Stimulated activated naive CD4-positive, alpha-beta T cell treated with Interleukin-2 at 50 U/mL for 16 hours (primary cell): ENCODE data around the gene PLPPR3.

ENCODE experiments used
- DNase-seq: peaks from one replicate; lab custom pipeline; 2025; lab: John Stamatoyannopoulos, UW

The PLPPR3 gene

DNA sequence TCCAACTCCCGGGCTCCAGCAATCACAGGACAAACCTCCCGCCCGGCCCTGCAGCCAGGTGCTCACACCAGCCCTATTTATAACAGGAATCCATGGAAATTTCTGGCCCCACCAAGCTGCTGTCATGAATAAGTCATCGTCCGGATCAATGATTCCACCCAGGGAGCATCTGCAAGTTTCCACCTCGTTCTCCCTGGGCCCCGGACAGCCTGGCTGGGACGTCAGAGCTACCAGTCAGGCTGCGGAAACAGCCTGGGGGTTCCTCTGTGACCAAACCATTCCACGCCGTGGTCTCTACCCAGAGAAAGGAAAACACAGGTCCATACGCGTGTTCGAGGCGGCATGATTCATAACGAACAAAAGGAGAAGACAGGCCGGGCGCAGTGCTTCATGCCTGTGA lies 45.2 kb downstream of the PLPPR3 start:
- no peak for DNase-seq

DNA sequence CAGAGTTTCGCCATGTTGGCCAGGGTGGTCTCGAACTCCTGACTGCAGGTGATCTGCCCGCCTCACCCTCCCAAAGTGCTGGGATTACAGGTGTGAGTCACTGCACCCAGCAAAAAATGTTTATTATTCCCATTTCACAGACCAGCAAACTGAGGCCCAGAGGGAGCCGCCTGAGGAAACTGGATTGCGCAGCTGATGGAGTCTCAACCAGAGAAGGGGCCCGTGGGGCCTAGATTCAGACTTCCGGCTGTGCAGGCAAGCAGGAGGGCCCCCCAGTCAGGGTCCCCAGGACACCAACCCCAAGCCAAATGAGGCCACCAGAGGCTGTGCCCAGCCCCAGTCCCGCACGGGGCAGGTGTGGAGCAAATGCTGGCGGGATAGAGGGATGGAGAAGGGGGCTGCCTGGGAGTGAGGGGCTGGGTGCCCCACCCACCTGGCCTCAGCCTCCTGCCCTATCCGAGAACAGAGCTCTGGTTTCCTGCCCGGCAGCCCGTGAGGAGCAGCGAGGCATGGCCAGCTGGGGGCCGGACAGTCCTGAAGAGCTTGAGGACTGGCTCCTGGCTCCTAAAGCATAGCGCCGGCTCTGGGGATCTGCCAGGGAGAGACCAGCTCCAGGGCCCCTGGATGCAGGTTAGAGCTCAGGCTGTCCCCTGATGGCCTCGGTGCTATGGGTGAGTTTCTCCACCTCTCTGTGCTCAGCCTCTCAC lies 48.9 kb downstream of the PLPPR3 start:
- DNase-seq = no peak

DNA sequence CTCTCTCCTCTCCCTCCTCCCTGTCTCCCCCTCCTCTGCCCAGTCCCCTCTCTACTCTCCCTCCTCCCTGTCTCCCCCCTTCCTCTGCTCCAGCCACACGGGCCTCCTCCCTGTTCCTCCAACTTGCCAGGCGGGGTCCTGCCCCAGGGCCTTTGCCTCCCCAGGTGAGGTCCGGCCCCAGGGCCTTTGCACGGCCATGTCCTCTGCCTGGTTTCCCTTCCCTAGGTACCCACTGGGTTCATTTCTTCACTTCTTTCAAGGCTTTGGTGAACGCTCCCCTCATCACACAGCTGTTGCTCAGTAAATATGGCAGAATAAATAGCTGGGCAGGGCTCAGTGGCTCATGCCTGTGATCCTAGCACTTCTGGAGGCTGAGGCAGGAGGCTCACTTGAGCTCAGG lies 49.7 kb downstream of the PLPPR3 start:
- DNase-seq = no peak

DNA sequence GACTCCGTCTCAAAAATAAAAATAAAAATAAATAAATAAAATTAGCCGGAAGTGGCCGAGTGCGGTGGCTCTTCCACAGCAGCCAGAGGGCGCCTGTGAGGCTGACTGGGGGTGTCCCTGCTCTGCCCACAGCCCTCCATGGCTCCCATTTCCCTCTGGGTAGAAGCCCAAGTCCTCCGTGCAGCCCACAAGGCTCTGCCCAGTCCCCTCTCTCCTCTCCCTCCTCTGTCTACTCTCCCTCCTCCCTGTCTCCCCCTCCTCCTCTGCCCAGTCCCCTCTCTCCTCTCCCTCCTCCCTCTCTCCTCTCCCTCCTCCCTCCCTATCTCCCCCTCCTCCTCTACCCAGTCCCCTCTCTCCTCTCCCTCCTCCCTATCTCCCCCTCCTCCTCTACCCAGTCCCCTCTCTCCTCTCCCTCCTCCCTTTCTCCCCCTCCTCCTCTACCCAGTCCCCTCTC lies 50.4 kb downstream of the PLPPR3 start:
- DNase-seq = no peak

DNA sequence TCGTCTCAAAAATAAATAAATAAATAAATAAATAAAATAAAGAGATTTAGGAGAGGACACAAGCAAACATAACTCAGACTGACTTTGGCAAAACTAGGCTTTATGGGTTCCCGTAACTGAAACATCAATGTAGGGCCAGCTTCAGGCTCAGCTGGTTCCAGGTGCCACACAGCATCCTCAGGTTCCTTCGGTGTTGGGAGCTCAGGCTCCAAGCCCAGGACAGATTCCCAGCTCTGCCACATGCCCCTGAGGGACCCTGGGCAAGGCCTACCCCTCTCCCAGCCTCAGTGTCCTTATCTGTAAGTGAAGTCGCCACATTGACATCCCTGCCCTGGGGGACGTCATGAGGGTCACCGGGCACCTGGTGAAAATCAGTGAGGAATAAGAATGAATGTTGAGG lies 52.1 kb downstream of the PLPPR3 start:
- DNase-seq = no peak

DNA sequence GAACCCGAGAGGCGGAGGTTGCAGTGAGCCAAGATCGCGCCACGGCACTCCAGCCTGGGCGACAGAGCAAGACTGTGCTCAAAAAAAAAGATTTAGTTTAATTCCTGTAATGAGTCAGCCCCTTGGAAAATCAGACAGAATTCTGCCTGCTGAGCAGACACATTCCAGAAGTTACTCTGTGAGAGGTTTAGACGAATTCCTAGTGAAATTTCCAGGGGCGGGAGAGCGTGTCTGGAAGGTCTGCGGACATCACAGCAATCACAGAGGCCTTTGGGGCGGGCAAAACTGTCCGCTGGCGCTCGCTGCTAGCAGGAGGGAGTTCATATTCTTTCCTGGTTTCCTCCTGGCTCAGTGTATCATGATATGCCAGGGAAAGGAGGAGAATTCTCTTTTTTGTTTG lies 53.3 kb downstream of the PLPPR3 start:
- no peak for DNase-seq

DNA sequence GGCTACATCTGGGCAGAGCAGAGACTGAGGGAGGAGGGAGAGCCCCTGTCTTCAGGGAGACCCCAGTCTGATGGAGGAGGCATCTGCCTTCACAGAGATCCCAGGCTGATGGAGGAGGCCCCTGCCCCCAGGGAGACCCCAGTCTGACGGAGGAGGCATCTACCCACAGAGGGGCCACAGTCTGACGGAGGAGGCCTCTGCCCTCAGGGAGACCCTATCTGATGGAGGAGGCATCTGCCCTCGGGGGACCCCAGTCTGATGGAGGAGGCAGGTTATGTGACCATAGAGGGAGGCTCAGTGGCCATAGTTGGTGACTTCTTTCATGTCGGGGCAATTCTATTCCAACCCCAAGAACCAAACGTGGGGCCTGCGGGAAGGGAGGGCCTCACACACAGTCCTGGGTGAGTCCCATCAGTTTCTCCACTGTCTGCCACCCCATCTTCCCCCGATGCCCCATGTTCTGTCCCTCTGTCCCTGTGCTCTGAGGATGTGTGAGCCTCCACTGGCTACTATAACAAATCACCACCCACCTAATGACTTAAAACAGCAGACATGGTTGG lies 56.5 kb downstream of the PLPPR3 start:
- DNase-seq = no peak

DNA sequence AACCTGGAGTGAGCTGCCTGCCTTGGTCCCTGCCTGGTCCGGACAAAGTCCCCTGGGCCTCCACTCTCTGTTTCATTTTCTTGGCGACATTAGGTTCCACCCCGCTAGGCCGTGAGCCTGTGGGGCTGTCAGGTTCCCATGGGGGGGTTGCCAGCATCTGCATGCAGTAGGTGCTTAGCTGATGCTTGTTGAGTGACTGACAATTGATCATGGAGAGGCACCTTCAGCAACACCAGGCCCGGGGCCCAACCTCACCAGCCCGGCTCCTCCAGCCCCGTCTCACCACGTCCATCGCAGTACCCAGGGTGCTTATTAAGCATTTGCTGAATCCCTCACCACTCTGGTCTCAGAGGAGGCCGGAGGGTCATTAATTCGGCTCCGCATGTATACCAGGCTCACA lies 57.5 kb downstream of the PLPPR3 start:
- DNase-seq = no peak

DNA sequence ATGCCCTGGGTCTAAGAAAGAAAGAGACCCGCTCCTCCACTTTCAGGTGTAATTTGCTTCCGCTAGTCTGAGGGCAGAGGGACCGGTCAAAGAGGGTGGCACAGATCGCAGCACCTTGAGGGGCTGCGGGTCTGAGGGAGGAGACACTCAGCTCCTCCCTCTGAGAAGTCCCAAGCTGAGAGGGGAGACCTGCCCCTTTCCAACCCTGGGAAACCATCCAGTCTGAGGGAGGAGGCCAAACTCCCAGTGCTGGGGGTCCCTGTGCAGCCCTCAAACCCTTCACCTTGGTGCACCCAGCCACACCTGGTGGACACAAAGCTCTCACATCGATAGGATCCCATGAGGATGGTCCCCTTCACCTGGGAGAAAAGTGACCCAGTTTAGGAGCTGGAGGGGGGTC lies 57.9 kb downstream of the PLPPR3 start:
- DNase-seq = no peak

DNA sequence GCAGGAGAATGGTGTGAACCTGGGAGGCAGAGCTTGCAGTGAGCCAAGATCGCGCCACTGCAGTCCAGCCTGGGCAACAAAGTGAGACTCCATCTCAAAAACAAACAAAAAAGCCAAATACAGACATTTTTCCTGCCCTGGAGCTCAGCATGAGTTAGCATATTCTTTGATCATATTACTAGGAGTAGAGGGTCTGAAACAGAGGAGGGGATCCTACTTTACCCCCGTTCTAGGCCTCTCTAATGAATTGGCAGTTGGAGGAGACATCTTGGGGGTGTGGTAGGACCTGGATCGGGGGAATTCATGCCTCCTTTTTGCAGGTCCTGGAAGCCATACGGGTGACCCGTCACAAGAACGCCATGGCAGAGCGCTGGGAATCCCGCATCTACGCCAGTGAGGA lies 58.6 kb downstream of the PLPPR3 start:
- DNase-seq = no peak
